ENCODE results near the gene CREG2.

- TF ChIP-seq RAD21 (conservative IDR thresholded peaks at IDR 0.05) (no peak), SMC3 (conservative IDR thresholded peaks at IDR 0.05; ENCODE audit: poor library complexity) (no peak), EZH2 (IDR thresholded peaks at IDR 0.05; ENCODE audit: borderline replicate concordance, insufficient read depth, low read length, poor library complexity, severe bottlenecking) (no peak), MXI1 (conservative IDR thresholded peaks at IDR 0.05; ENCODE audit: poor library complexity, severe bottlenecking) (no peak), EP300 (conservative IDR thresholded peaks at IDR 0.05; ENCODE audit: poor library complexity, severe bottlenecking) (no peak), TAF1 (IDR thresholded peaks at IDR 0.05; ENCODE audit: low read depth) (no peak)
- TF ChIP-seq, protein P1, sequence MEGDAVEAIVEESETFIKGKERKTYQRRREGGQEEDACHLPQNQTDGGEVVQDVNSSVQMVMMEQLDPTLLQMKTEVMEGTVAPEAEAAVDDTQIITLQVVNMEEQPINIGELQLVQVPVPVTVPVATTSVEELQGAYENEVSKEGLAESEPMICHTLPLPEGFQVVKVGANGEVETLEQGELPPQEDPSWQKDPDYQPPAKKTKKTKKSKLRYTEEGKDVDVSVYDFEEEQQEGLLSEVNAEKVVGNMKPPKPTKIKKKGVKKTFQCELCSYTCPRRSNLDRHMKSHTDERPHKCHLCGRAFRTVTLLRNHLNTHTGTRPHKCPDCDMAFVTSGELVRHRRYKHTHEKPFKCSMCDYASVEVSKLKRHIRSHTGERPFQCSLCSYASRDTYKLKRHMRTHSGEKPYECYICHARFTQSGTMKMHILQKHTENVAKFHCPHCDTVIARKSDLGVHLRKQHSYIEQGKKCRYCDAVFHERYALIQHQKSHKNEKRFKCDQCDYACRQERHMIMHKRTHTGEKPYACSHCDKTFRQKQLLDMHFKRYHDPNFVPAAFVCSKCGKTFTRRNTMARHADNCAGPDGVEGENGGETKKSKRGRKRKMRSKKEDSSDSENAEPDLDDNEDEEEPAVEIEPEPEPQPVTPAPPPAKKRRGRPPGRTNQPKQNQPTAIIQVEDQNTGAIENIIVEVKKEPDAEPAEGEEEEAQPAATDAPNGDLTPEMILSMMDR (IDR thresholded peaks at IDR 0.05; ENCODE audit: poor library complexity, severe bottlenecking), result no peak
- TF ChIP-seq, protein P2, sequence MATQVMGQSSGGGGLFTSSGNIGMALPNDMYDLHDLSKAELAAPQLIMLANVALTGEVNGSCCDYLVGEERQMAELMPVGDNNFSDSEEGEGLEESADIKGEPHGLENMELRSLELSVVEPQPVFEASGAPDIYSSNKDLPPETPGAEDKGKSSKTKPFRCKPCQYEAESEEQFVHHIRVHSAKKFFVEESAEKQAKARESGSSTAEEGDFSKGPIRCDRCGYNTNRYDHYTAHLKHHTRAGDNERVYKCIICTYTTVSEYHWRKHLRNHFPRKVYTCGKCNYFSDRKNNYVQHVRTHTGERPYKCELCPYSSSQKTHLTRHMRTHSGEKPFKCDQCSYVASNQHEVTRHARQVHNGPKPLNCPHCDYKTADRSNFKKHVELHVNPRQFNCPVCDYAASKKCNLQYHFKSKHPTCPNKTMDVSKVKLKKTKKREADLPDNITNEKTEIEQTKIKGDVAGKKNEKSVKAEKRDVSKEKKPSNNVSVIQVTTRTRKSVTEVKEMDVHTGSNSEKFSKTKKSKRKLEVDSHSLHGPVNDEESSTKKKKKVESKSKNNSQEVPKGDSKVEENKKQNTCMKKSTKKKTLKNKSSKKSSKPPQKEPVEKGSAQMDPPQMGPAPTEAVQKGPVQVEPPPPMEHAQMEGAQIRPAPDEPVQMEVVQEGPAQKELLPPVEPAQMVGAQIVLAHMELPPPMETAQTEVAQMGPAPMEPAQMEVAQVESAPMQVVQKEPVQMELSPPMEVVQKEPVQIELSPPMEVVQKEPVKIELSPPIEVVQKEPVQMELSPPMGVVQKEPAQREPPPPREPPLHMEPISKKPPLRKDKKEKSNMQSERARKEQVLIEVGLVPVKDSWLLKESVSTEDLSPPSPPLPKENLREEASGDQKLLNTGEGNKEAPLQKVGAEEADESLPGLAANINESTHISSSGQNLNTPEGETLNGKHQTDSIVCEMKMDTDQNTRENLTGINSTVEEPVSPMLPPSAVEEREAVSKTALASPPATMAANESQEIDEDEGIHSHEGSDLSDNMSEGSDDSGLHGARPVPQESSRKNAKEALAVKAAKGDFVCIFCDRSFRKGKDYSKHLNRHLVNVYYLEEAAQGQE (IDR thresholded peaks at IDR 0.05; ENCODE audit: borderline replicate concordance), result no peak
These were observed 38.4 kb downstream of the CREG2 start for GRCh38 chr2:101348883-101349282.

All from neural cell (in vitro differentiated cells).